ENCODE measurements around the gene AMN. TPM values are rescaled to one million over a fixed set of nuclear protein-coding genes. Genes with fewer than 3 reads are reported as not detected.
A peak's percentile ranks its signal among the peaks of the same experiment; 100 is the strongest.

Gene AMN
- polyA plus RNA-seq, 4 donors: 71.0 to 467 (median 402) TPM

DNA sequence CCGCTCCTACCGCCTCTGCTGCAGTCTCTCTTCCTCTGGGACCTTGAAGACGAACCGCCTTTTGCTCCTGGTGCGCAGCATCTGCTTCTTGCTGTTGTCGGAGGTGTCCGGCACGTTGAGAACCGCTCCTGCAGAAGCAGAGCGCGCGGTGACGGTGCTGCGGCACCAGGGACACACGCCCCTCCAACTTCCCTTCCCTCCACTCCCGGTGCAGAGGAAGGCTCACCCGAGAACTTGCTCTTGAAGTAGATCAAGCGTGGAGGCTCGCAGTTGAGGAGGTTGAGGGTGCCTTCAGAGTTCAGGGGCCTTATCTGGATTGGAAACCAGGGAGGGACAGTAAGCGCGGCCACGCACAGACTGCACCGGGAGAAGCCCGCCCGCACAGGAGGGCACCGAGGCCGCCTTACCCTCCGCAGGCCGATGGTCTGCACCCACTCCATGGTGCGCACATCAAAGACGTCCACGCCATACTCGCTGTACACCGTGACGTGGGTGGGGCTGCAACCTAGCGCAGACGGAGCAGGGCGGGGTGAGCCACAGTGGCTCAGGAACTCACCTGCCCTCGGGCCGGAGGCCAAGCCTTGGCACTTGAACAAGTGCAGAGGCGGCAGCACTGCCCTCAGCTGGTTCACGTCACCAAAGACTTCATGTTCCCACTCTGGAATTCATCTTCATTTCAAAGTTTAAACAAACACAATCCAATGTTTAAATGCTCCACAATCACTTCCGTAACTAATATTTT, 17.5 kb downstream of the AMN start:
- no peak for FAIRE-seq
- Histone ChIP-seq H3K36me3 (ENCODE audit: control insufficient read depth in 3 of 3, insufficient read depth in 2 of 3, low read depth in 1 of 3, low read length in 3 of 3) (peaks cover 11 to 90% (median 16%) of the 10 kb centered on the region in 3 donors), H3K4me1 (ENCODE audit: control insufficient read depth in 3 of 3, insufficient read depth in 2 of 3, low read depth in 1 of 3, low read length in 2 of 3) (no peaks in the 10 kb centered on the region), H3K27ac (ENCODE audit: low read depth in 1 of 3, low read length in 2 of 3) (no peak overlapping the region), H3K4me3 (ENCODE audit: low read depth in 1 of 3, low read length in 3 of 3) (no peak overlapping the region), H3K9me3 (ENCODE audit: control insufficient read depth in 2 of 2, insufficient read depth in 1 of 2, low read depth in 1 of 2, low read length in 1 of 2) (no peaks in the 10 kb centered on the region), H3K27me3 (ENCODE audit: control insufficient read depth in 3 of 3, insufficient read depth in 3 of 3, low read length in 3 of 3) (no peaks in the 10 kb centered on the region)
- 78 to 91% (median 81%) methylated on average over 43 of the region's 43 CpGs for WGBS, 3 donors
- DNase-seq: peak in 1 of 2 donors; percentile 68

GRCh38 chr14:102940729-102941362, 18.4 kb downstream of the AMN start:
- Histone ChIP-seq H3K27ac (ENCODE audit: low read depth in 1 of 3, low read length in 2 of 3) (no peak overlapping the region), H3K4me3 (ENCODE audit: low read depth in 1 of 3, low read length in 3 of 3) (no peak overlapping the region), H3K27me3 (ENCODE audit: control insufficient read depth in 3 of 3, insufficient read depth in 3 of 3, low read length in 3 of 3) (no peaks in the 10 kb centered on the region), H3K9me3 (ENCODE audit: control insufficient read depth in 2 of 2, insufficient read depth in 1 of 2, low read depth in 1 of 2, low read length in 1 of 2) (no peaks in the 10 kb centered on the region), H3K36me3 (ENCODE audit: control insufficient read depth in 3 of 3, insufficient read depth in 2 of 3, low read depth in 1 of 3, low read length in 3 of 3) (peaks cover 11 to 96% (median 18%) of the 10 kb centered on the region in 3 donors), H3K4me1 (ENCODE audit: control insufficient read depth in 3 of 3, insufficient read depth in 2 of 3, low read depth in 1 of 3, low read length in 2 of 3) (no peaks in the 10 kb centered on the region)
- 84 to 92% (median 88%) methylated on average over 19 of the region's 19 CpGs for WGBS, 3 donors
- DNase-seq: no peak
- no peak for FAIRE-seq

GRCh38 chr14:102941419-102942011, 19.1 kb downstream of the AMN start:
- Histone ChIP-seq H3K4me1 (ENCODE audit: control insufficient read depth in 3 of 3, insufficient read depth in 2 of 3, low read depth in 1 of 3, low read length in 2 of 3) (no peaks in the 10 kb centered on the region), H3K27me3 (ENCODE audit: control insufficient read depth in 3 of 3, insufficient read depth in 3 of 3, low read length in 3 of 3) (no peaks in the 10 kb centered on the region), H3K4me3 (ENCODE audit: low read depth in 1 of 3, low read length in 3 of 3) (no peak overlapping the region), H3K9me3 (ENCODE audit: control insufficient read depth in 2 of 2, insufficient read depth in 1 of 2, low read depth in 1 of 2, low read length in 1 of 2) (no peaks in the 10 kb centered on the region), H3K36me3 (ENCODE audit: control insufficient read depth in 3 of 3, insufficient read depth in 2 of 3, low read depth in 1 of 3, low read length in 3 of 3) (peaks cover 11 to 98% (median 18%) of the 10 kb centered on the region in 3 donors), H3K27ac (ENCODE audit: low read depth in 1 of 3, low read length in 2 of 3) (no peak overlapping the region)
- FAIRE-seq (no peak), DNase-seq (no peak)
- WGBS, 3 donors: 77 to 79% (median 77%) methylated on average over 10 of the region's 10 CpGs

DNA sequence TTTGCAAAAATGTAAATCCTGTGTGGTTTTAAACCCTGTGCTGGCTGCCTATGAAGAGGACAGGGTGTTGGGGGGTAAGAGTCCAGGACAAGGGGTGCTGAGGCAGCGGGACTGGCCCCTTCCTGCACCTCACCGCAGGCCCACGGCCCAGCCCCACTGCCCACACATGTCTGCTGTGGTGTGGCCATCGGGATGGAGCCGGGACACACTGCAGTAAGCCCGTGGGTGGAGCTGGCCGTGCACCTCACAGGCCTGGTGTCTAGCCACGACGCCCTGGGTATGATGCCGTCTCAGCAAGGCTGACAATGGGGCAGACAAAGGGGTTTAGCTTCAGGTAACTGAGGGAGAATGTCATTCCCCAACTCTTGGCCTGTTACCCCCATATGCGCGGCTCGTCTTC, 19.6 kb downstream of the AMN start:
- Histone ChIP-seq H3K4me3 (ENCODE audit: low read depth in 1 of 3, low read length in 3 of 3) (no peak overlapping the region), H3K9me3 (ENCODE audit: control insufficient read depth in 2 of 2, insufficient read depth in 1 of 2, low read depth in 1 of 2, low read length in 1 of 2) (no peaks in the 10 kb centered on the region), H3K27ac (ENCODE audit: low read depth in 1 of 3, low read length in 2 of 3) (no peak overlapping the region), H3K36me3 (ENCODE audit: control insufficient read depth in 3 of 3, insufficient read depth in 2 of 3, low read depth in 1 of 3, low read length in 3 of 3) (peaks cover 13 to 98% (median 18%) of the 10 kb centered on the region in 3 donors), H3K4me1 (ENCODE audit: control insufficient read depth in 3 of 3, insufficient read depth in 2 of 3, low read depth in 1 of 3, low read length in 2 of 3) (no peaks in the 10 kb centered on the region), H3K27me3 (ENCODE audit: control insufficient read depth in 3 of 3, insufficient read depth in 3 of 3, low read length in 3 of 3) (no peaks in the 10 kb centered on the region)
- DNase-seq: no peak
- no peak for FAIRE-seq
- 87 to 95% (median 88%) methylated on average over 13 of the region's 13 CpGs for WGBS, 3 donors

DNA sequence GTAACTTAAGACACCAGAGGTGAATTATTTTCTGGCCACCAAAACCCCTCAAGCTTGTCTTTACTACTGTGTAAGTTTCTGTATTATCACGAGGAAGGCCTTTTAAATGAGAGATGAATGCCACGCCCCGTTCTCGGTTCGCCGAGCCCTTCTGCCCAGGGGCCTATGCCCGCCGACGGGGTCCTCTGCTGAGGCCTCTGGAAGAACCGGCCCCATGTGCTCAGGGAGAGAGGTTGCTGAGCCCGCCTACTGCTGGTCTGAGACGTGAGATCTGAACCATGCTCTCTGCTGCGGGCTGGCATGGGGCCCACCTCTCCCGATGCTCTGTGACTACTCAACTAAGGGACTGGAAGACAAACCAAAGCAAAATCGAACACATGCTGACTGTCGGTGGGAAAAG, 21.0 kb downstream of the AMN start:
- FAIRE-seq (no peak), DNase-seq (no peak)
- H3K9me3 ChIP-seq (ENCODE audit: control insufficient read depth in 2 of 2, insufficient read depth in 1 of 2, low read depth in 1 of 2, low read length in 1 of 2): no peaks in the 10 kb centered on the region
- no peaks in the 10 kb centered on the region for H3K4me1 ChIP-seq (ENCODE audit: control insufficient read depth in 3 of 3, insufficient read depth in 2 of 3, low read depth in 1 of 3, low read length in 2 of 3)
- WGBS, 3 donors: 86 to 93% (median 90%) methylated on average over 16 of the region's 16 CpGs
- H3K27ac ChIP-seq (ENCODE audit: low read depth in 1 of 3, low read length in 2 of 3): no peak overlapping the region
- H3K4me3 ChIP-seq (ENCODE audit: low read depth in 1 of 3, low read length in 3 of 3): no peak overlapping the region
- H3K36me3 ChIP-seq (ENCODE audit: control insufficient read depth in 3 of 3, insufficient read depth in 2 of 3, low read depth in 1 of 3, low read length in 3 of 3): peaks cover 6 to 93% (median 11%) of the 10 kb centered on the region in 3 donors
- no peaks in the 10 kb centered on the region for H3K27me3 ChIP-seq (ENCODE audit: control insufficient read depth in 3 of 3, insufficient read depth in 3 of 3, low read length in 3 of 3)

- H3K27me3 ChIP-seq (ENCODE audit: control insufficient read depth in 3 of 3, insufficient read depth in 3 of 3, low read length in 3 of 3): no peaks in the 10 kb centered on the region
- peaks cover 7 to 92% (median 11%) of the 10 kb centered on the region in 3 donors for H3K36me3 ChIP-seq (ENCODE audit: control insufficient read depth in 3 of 3, insufficient read depth in 2 of 3, low read depth in 1 of 3, low read length in 3 of 3)
- DNase-seq (no peak), FAIRE-seq (no peak)
- no peak overlapping the region for H3K27ac ChIP-seq (ENCODE audit: low read depth in 1 of 3, low read length in 2 of 3)
- WGBS, 3 donors: 97 to 98% (median 97%) methylated on average over 15 of the region's 15 CpGs
- no peak overlapping the region for H3K4me3 ChIP-seq (ENCODE audit: low read depth in 1 of 3, low read length in 3 of 3)
- no peaks in the 10 kb centered on the region for H3K4me1 ChIP-seq (ENCODE audit: control insufficient read depth in 3 of 3, insufficient read depth in 2 of 3, low read depth in 1 of 3, low read length in 2 of 3)
- H3K9me3 ChIP-seq (ENCODE audit: control insufficient read depth in 2 of 2, insufficient read depth in 1 of 2, low read depth in 1 of 2, low read length in 1 of 2): no peaks in the 10 kb centered on the region
Measured at GRCh38 chr14:102943979-102944378, 21.5 kb downstream of the AMN start.

GRCh38 chr14:102944448-102945330, 22.2 kb downstream of the AMN start:
- Histone ChIP-seq H3K27ac (ENCODE audit: low read depth in 1 of 3, low read length in 2 of 3) (no peak overlapping the region), H3K27me3 (ENCODE audit: control insufficient read depth in 3 of 3, insufficient read depth in 3 of 3, low read length in 3 of 3) (no peaks in the 10 kb centered on the region), H3K4me1 (ENCODE audit: control insufficient read depth in 3 of 3, insufficient read depth in 2 of 3, low read depth in 1 of 3, low read length in 2 of 3) (no peaks in the 10 kb centered on the region), H3K9me3 (ENCODE audit: control insufficient read depth in 2 of 2, insufficient read depth in 1 of 2, low read depth in 1 of 2, low read length in 1 of 2) (no peaks in the 10 kb centered on the region), H3K4me3 (ENCODE audit: low read depth in 1 of 3, low read length in 3 of 3) (no peak overlapping the region), H3K36me3 (ENCODE audit: control insufficient read depth in 3 of 3, insufficient read depth in 2 of 3, low read depth in 1 of 3, low read length in 3 of 3) (peaks cover 8 to 92% (median 11%) of the 10 kb centered on the region in 3 donors)
- no peak for DNase-seq
- WGBS, 3 donors: 90 to 93% (median 92%) methylated on average over 35 to 36 of the region's 36 CpGs
- FAIRE-seq: no peak
